DOHH2 (cell line): ENCODE measurements around the gene HSPB1.
"Not testable (repeated sequence)": the region's sequence is repeated elsewhere in the genome, so short reads cannot be mapped to it uniquely, and the experiment has no call there.

ENCODE experiments used
- H3F3A ChIP-seq: fragments of 200-600 bp; sonication (generic), shearing (Covaris generic); 2 replicates; pipeline ENCODE4 v1.6.0; 2016; ENCODE audit warnings: antibody characterized with exemption, mild to moderate bottlenecking; ENCODE audit not compliant: control insufficient read depth, insufficient read depth
- H3K27ac ChIP-seq: fragments of 200-600 bp; sonication (generic); 2 replicates; pipeline ENCODE4 v1.5.1; 2014; ENCODE audit warnings: low read depth, mild to moderate bottlenecking, low read length, moderate library complexity
- H3K27me3 ChIP-seq: fragments of 200-600 bp; sonication (generic); 2 replicates; pipeline ENCODE4 v1.6.1; 2014; ENCODE audit warnings: mild to moderate bottlenecking, low read length, mixed read lengths; ENCODE audit not compliant: control insufficient read depth
- H3K36me3 ChIP-seq: fragments of 200-600 bp; sonication (generic); 2 replicates; pipeline ENCODE4 v1.6.1; 2014; ENCODE audit warnings: mild to moderate bottlenecking, low read length, moderate library complexity, mixed read lengths; ENCODE audit not compliant: control insufficient read depth
- H3K4me1 ChIP-seq: fragments of 200-600 bp; sonication (generic); 2 replicates; pipeline ENCODE4 v1.6.1; 2014; ENCODE audit warnings: mild to moderate bottlenecking, low read length, mixed read lengths; ENCODE audit not compliant: control insufficient read depth
- H3K4me2 ChIP-seq: fragments of 200-600 bp; sonication (generic); 2 replicates; pipeline ENCODE4 v1.6.0; 2014; ENCODE audit warnings: mild to moderate bottlenecking, low read length, moderate library complexity
- H3K4me3 ChIP-seq: fragments of 200-600 bp; sonication (generic); 2 replicates; pipeline ENCODE4 v1.5.1; 2014; ENCODE audit warnings: mild to moderate bottlenecking, low read length, mixed read lengths
- H3K79me2 ChIP-seq: fragments of 200-600 bp; sonication (generic); 2 replicates; pipeline ENCODE4 v1.6.1; 2014; ENCODE audit warnings: mild to moderate bottlenecking, low read length, mixed read lengths; ENCODE audit not compliant: control insufficient read depth
- H3K9me2 ChIP-seq: fragments of 200-600 bp; sonication (generic); replicated peaks from 2 replicates; pipeline ENCODE4 v1.6.1; 2014; ENCODE audit warnings: mild to moderate bottlenecking, low read length, mixed read lengths; ENCODE audit not compliant: control insufficient read depth
- H3K9me3 ChIP-seq: fragments of 200-600 bp; sonication (generic); 2 replicates; pipeline ENCODE4 v1.6.1; 2014; ENCODE audit warnings: antibody characterized with exemption, low read length, mixed read lengths; ENCODE audit not compliant: control insufficient read depth, insufficient read depth
- H4K20me1 ChIP-seq: fragments of 200-600 bp; sonication (generic); 2 replicates; pipeline ENCODE4 v1.6.0; 2014; ENCODE audit warnings: low read depth, mild to moderate bottlenecking, antibody characterized with exemption, low read length, moderate library complexity; ENCODE audit not compliant: control insufficient read depth, insufficient read depth
- EZH2phosphoT487 ChIP-seq: fragments of 200-600 bp; sonication (generic); IDR thresholded peaks from 2 replicates; pipeline ENCODE4 v1.6.1; 2017; ENCODE audit warnings: borderline replicate concordance, mild to moderate bottlenecking, antibody characterized with exemption, low read length, moderate library complexity, mixed read lengths
- TF ChIP-seq, protein P1 (sequence below): fragments of 200-600 bp; sonication (generic); IDR thresholded peaks from one replicate; pipeline ENCODE4 v1.5.1; 2014; ENCODE audit warnings: antibody characterized with exemption, mild to moderate bottlenecking, low read depth, low read length; ENCODE audit not compliant: poor library complexity, severe bottlenecking

Gene HSPB1

DNA sequence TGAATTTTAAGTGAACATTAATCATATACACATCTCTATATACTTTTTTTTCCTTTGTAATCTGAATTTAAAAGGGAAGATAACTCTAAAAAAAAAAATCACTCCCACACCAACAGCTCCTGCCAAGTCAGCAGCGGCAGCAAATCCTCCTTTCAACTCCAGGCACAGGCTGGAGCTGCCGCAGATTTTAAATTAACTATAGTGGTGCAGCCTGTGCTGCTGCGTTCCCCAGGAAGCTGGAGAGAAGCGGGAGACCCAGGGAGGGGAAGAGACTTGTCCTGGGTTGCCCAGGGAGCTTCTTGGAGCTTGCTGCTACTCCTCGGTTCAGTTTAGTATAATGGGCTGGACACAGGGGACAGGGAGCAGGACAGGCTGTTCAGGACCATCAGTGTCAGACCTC, 32.6 kb upstream of the HSPB1 start:
- Histone ChIP-seq H3K27ac (no peak overlapping the region), H3K4me3 (no peak overlapping the region), H3K4me2 (no peak overlapping the region), H3K9me2 (no peaks in the 10 kb centered on the region), H3K4me1 (peaks cover 8% of the 10 kb centered on the region), H3K79me2 (no peaks in the 10 kb centered on the region), H3K36me3 (no peaks in the 10 kb centered on the region), H3F3A (peaks cover 2% of the 10 kb centered on the region; the same call in 1 of the 2 replicates), H3K27me3 (peaks cover 54% of the 10 kb centered on the region), H3K9me3 (no peaks in the 10 kb centered on the region), H4K20me1 (no peaks in the 10 kb centered on the region)
- no peak for TF ChIP-seq EZH2phosphoT487
- TF ChIP-seq, protein P1, sequence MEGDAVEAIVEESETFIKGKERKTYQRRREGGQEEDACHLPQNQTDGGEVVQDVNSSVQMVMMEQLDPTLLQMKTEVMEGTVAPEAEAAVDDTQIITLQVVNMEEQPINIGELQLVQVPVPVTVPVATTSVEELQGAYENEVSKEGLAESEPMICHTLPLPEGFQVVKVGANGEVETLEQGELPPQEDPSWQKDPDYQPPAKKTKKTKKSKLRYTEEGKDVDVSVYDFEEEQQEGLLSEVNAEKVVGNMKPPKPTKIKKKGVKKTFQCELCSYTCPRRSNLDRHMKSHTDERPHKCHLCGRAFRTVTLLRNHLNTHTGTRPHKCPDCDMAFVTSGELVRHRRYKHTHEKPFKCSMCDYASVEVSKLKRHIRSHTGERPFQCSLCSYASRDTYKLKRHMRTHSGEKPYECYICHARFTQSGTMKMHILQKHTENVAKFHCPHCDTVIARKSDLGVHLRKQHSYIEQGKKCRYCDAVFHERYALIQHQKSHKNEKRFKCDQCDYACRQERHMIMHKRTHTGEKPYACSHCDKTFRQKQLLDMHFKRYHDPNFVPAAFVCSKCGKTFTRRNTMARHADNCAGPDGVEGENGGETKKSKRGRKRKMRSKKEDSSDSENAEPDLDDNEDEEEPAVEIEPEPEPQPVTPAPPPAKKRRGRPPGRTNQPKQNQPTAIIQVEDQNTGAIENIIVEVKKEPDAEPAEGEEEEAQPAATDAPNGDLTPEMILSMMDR, result no peak

DNA sequence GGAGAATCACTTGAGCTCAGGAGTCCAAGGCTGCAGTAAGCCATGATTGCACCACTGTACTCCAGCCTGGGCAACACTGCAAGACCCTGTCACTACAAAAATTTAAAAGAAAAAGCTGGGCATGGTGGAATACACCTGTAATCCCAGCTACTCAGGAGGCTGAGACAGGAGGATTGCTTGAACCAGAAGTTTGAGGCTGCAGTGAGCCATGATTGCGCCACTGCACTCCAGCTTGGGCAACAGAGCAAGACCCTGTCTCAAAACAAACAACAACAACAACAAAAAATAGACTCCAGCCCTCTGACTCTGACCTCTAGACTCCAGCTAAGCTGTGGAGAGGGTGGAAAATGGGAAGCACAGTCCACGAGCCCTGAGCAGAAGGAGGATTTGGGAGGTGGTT, 31.1 kb upstream of the HSPB1 start:
- H3K4me3 ChIP-seq, H3F3A ChIP-seq, H3K79me2 ChIP-seq, H3K36me3 ChIP-seq, H4K20me1 ChIP-seq, H3K4me2 ChIP-seq, H3K4me1 ChIP-seq, H3K9me2 ChIP-seq, H3K9me3 ChIP-seq, H3K27ac ChIP-seq: not testable (repeated sequence)
- H3K27me3 ChIP-seq, result peaks cover 54% of the 10 kb centered on the region

DNA sequence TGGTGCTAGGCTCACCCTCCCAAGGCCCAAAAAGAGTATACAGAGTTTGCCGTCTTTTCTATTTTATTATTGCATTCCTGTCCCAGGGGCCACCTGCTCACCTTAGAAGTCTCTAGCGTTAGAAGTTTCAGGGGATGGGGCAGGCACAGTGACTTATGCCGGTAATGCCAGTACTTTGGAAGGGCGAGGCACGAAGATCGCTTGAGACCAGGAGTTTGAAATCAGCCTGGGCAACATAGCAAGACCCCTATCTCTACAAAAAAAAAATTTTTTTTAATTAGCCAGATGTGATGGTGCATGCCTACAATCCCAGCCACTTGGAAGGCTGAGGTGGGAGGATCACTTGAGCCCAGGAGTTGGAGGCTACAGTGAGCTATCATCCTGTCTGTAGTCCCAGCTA, 30.3 kb upstream of the HSPB1 start:
- Histone ChIP-seq H3K36me3 (no peaks in the 10 kb centered on the region), H3K9me3 (no peaks in the 10 kb centered on the region), H3K27me3 (peaks cover 47% of the 10 kb centered on the region), H3F3A (peaks cover 2% of the 10 kb centered on the region; the same call in 1 of the 2 replicates), H3K4me3 (no peak overlapping the region), H3K4me1 (peaks cover 4% of the 10 kb centered on the region), H4K20me1 (no peaks in the 10 kb centered on the region), H3K4me2 (no peak overlapping the region), H3K9me2 (no peaks in the 10 kb centered on the region), H3K27ac (no peak overlapping the region), H3K79me2 (no peaks in the 10 kb centered on the region)
- TF ChIP-seq, protein P1, result no peak
- TF ChIP-seq EZH2phosphoT487, result no peak

DNA sequence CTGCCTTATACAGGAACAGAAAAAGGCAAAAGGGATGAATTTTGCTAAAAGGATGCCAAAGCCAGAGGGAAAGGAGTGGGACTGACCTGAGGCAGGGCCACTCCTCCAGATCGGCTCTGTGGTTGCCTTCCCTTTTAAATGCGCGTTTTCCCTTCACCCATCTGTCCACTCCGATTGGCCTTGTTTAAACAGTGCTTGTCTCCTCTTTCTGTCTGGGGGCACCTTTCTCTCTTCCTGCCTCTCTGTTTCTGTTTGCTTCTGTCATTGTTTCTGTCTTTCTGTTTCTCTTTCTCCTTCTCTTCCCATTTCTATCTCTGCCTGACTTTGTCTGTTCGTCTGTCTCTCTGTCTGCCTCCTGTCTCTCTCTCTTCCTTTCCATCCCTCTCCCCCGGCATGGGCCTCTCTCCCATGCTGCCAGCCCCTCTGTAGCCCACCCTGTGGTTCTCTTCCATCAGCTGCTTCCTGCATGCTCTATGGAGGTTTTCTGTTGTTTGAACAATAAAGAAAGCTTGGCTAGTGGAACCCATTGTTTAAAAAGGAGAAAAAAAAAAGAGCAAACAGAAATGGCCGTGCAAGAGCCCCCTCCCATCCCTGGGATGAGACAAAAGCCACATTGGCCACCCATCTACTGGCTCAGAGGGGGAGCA, 29.5 kb upstream of the HSPB1 start:
- peaks cover 2% of the 10 kb centered on the region; the same call in 1 of the 2 replicates for H3F3A ChIP-seq

More for the DNA sequence above, 29.5 kb upstream of the HSPB1 start:
- Histone ChIP-seq H3K27ac (no peak overlapping the region), H3K36me3 (no peaks in the 10 kb centered on the region), H3K9me2 (no peaks in the 10 kb centered on the region), H3K4me2 (no peak overlapping the region), H4K20me1 (no peaks in the 10 kb centered on the region), H3K27me3 (peaks cover 41% of the 10 kb centered on the region), H3K9me3 (no peaks in the 10 kb centered on the region), H3K79me2 (no peaks in the 10 kb centered on the region), H3K4me3 (no peak overlapping the region), H3K4me1 (no peaks in the 10 kb centered on the region)
- TF ChIP-seq, protein P1, result no peak
- TF ChIP-seq EZH2phosphoT487, result no peak
